Measurements from ENCODE around the gene SNX24. TPM values are rescaled to one million over a fixed set of nuclear protein-coding genes. Genes with fewer than 3 reads are reported as not detected.

Gene SNX24
- total RNA-seq, 3 donors from 2014 or later, result 0.74 to 2.2 (median 1.1) TPM

DNA sequence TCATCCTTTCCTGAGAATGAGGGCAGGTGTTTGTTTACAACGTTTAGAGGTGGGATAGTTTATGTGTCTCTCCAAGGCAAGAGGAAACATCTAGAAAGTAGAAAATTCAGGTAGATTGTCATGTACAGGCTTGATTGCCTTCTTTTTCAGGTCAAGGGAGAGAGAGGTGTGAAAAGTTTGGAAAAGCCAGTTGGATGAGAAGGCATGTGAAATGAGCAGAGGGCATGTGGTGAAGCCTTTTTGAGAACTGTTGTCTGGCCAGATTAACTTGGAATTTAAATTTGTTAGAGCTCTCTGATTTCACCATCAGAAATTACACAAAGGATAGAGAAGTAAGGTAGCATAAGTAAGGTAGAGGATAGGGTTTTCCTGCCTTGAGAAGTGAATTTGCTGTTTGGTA, 74.6 kb downstream of the SNX24 start:
- ATAC-seq (no peak), DNase-seq (no peak)
- Mint-ChIP-seq H3K4me1 (ENCODE audit: low read depth) (no peaks in the 10 kb centered on the region), H3K27me3 (ENCODE audit: low read depth) (no peaks in the 10 kb centered on the region), H3K4me3 (no peak overlapping the region), H3K36me3 (ENCODE audit: insufficient read depth) (no peaks in the 10 kb centered on the region), H3K9me3 (no peaks in the 10 kb centered on the region)

DNA sequence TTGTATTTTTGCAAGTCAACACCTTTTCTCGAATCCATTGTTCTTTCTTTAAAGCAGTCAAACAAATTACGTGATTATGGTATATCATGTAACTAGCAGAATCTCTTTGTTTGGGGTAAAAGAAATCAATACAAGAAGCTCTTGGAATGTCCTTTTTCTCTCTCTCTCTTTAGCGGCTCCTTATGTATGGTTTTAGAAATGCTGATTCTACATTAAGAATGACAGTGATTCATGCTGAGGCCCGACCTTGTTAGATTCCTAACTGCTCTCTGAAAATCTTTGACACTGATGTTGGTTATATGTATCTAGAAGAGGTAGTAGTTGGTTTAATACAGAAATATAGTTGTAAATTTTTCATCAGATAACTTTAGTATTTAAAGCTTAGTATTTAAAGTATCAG, 76.4 kb downstream of the SNX24 start:
- Mint-ChIP-seq H3K9me3 (no peaks in the 10 kb centered on the region), H3K27me3 (ENCODE audit: low read depth) (no peaks in the 10 kb centered on the region), H3K4me1 (ENCODE audit: low read depth) (no peaks in the 10 kb centered on the region), H3K36me3 (ENCODE audit: insufficient read depth) (no peaks in the 10 kb centered on the region), H3K4me3 (no peak overlapping the region)
- DNase-seq, result no peak
- ATAC-seq, result no peak

DNA sequence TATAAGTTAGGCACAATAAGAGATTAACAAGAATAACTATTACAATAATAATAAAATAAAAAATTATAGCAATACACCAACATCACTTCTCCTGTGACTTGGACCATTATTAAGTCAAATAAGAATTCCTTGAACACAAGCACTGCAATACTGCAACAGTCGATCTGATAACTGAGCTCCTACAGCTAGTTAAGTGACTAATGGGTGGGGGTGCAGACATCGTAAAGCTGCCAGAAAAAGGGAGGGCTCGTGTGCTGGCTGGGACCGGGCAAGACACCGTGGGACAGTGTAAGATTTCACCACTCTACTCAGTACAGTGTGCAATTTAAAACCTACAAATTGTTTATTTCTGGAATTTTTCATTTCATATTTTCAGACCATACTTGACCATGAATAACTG, 78.8 kb downstream of the SNX24 start:
- Mint-ChIP-seq H3K4me3 (no peak overlapping the region), H3K36me3 (ENCODE audit: insufficient read depth) (no peaks in the 10 kb centered on the region), H3K4me1 (ENCODE audit: low read depth) (no peaks in the 10 kb centered on the region), H3K27me3 (ENCODE audit: low read depth) (no peaks in the 10 kb centered on the region), H3K9me3 (no peaks in the 10 kb centered on the region)
- ATAC-seq, result no peak
- no peak for DNase-seq

DNA sequence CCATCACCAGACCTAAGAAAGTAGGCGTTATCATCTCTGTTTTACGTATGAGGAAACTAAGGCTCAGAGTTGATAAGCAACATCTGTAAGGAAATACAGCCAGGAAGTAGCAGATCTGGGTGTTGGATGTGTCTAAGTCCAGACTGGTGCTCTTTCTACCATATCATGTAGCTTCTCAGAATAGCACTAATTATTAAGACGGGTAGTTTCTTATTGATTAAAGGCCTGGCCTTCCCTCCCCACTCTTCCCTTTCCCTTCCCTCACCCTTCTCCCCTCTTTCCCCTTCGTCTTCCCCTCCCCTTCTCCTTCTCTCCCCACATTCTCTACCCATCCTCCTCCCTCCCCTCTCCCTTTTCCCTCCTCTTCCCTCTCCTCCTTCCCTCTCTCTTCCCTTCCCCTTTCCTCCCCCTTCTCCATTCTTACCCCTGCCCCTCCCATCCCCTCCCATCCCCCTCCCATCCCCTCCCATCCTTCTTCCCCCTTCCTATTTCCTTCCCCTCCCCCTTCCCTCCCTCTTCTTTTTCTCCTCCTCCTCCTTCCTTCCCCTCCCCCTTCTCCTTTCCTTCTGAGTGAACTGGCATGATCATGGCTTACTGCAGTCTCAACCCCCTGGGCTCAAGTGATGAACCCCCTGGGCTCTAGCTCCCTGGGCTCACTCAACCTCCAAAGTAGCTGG, 79.4 kb downstream of the SNX24 start:
- no peaks in the 10 kb centered on the region for H3K36me3 Mint-ChIP-seq (ENCODE audit: insufficient read depth)
- no peak overlapping the region for H3K4me3 Mint-ChIP-seq
- DNase-seq, result no peak
- H3K4me1 Mint-ChIP-seq (ENCODE audit: low read depth), result no peaks in the 10 kb centered on the region
- ATAC-seq, result no peak
- H3K27me3 Mint-ChIP-seq (ENCODE audit: low read depth), result no peaks in the 10 kb centered on the region
- H3K9me3 Mint-ChIP-seq, result no peaks in the 10 kb centered on the region

DNA sequence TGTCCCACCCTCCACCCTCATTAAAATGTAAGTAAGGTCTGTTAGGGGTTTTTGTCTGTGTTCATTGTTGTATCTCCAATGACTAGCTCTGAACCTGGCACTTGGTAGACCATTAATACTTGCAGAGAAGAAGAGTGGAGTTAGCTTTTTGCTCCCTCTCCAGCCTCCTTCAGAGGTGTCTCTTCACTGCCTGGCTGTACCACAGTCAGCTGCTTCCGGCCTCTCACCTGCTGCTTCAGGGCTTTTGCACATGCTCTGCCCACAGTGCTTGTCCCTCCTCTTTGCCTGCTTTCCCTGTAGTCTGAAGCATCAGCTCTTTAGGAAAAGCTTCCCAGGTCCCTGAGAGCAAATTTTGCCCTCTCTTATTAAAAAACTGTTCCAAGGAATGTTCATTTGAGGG, 83.6 kb downstream of the SNX24 start:
- Mint-ChIP-seq H3K9me3 (no peaks in the 10 kb centered on the region), H3K27me3 (ENCODE audit: low read depth) (no peaks in the 10 kb centered on the region), H3K4me3 (no peak overlapping the region), H3K4me1 (ENCODE audit: low read depth) (no peaks in the 10 kb centered on the region), H3K36me3 (ENCODE audit: insufficient read depth) (no peaks in the 10 kb centered on the region)
- ATAC-seq (no peak), DNase-seq (no peak)

DNA sequence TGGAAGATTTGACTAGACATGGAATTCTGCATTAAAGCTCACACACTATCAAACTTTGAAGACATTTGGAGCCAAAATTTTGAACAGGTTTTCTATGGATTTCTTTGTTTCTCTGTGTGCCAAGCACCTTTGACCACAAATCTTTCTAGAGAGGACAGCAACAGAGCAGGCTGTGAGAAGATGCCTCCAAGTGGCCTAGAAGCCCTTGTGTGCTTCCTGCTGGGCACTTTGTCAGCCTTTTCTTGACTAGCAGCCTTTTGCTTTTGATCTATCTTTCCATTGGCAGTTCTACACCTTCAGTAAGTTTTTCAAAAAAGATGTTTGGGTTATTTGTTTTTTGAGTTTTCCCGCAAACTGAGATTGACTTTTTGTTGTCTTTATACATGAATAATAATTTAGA, 84.6 kb downstream of the SNX24 start:
- H3K4me3 Mint-ChIP-seq, result no peak overlapping the region
- ATAC-seq, result no peak
- H3K36me3 Mint-ChIP-seq (ENCODE audit: insufficient read depth), result no peaks in the 10 kb centered on the region
- DNase-seq, result no peak
- H3K4me1 Mint-ChIP-seq (ENCODE audit: low read depth), result no peaks in the 10 kb centered on the region
- no peaks in the 10 kb centered on the region for H3K9me3 Mint-ChIP-seq
- H3K27me3 Mint-ChIP-seq (ENCODE audit: low read depth), result no peaks in the 10 kb centered on the region

DNA sequence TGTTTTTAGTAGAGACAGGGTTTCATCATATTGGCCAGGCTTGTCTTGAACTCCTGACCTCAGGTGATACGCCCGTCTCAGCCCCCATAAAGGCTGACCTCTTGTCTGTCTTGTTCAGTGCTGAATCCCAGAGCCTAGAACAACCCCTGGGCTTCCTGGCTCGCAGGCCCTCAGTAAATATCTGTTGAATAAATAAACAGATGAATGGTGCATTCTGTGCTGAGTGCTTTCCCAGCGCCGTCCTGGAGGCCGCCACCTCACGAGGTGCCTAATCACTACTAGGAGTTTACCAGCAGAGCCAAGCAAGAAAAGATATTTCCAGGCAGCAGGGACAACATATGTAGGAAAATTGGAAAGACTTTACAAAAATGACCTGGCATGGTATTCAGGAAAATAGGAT, 88.5 kb downstream of the SNX24 start:
- H3K4me1 Mint-ChIP-seq (ENCODE audit: low read depth), result no peaks in the 10 kb centered on the region
- no peaks in the 10 kb centered on the region for H3K9me3 Mint-ChIP-seq
- no peaks in the 10 kb centered on the region for H3K36me3 Mint-ChIP-seq (ENCODE audit: insufficient read depth)
- no peak for DNase-seq
- no peak for ATAC-seq
- H3K4me3 Mint-ChIP-seq, result no peak overlapping the region
- H3K27me3 Mint-ChIP-seq (ENCODE audit: low read depth), result no peaks in the 10 kb centered on the region

DNA sequence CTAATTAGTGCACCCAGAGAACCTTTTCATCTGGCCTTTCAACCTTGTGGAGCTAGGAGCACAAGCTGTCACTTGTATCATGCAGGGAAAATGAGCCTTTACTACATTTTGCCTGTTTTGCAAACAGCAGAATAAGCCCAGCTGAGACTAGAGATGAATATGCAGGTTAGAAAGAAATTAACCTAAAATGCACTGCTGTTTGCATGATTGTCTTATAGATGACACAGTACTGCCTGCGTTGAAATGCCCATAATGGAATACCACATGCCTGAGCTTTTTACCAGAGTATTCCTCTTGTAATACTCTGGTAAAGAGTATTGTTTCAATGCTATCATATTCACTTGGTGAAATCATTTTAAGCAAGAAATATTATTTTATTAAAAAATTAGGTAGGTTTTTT, 90.7 kb downstream of the SNX24 start:
- Mint-ChIP-seq H3K4me1 (ENCODE audit: low read depth) (no peaks in the 10 kb centered on the region), H3K9me3 (no peaks in the 10 kb centered on the region), H3K4me3 (no peak overlapping the region), H3K27me3 (ENCODE audit: low read depth) (no peaks in the 10 kb centered on the region), H3K36me3 (ENCODE audit: insufficient read depth) (peaks cover 7% of the 10 kb centered on the region)
- DNase-seq (no peak), ATAC-seq (no peak)

DNA sequence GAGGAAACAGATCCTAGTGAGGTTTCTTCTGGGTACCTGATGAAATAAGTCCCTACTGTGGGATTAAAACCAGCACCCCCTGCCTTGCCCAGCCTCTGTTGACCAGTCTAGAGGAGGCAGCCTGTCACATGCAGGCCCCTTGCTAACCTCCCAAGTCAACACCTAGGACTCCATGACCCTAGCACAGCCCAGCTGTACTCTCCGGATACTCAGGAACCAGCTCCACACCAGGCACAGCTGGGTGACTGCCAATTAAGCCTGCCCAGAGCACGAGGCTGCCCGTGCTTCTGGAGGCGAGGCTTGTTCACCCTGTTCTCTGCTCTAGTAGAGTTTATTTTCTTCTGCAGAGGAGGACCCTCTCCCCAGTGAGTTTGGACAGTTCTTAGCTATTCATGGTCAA, 92.5 kb downstream of the SNX24 start:
- no peaks in the 10 kb centered on the region for H3K9me3 Mint-ChIP-seq
- no peak for ATAC-seq
- DNase-seq, result no peak
- peaks cover 8% of the 10 kb centered on the region for H3K36me3 Mint-ChIP-seq (ENCODE audit: insufficient read depth)
- H3K27me3 Mint-ChIP-seq (ENCODE audit: low read depth), result no peaks in the 10 kb centered on the region
- no peak overlapping the region for H3K4me3 Mint-ChIP-seq
- no peaks in the 10 kb centered on the region for H3K4me1 Mint-ChIP-seq (ENCODE audit: low read depth)

DNA sequence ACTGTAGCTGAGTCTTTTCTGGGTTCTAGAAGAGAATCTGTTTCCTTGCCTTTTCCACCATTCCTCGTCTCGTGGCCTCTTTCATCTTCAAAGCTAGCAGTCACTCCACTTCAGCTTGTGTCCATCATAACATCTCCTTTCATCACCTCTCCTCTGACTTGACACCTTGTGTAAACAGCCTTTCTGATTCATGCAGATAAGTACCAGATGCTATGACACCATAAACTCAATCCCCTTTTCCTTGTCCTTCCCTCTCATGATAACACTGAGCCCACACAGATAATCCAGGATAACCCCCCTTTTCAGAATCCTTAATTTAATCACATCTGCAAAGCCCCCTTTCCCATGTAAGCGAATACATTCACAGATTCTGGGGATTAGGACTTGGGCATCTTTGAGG, 95.5 kb downstream of the SNX24 start:
- H3K4me3 Mint-ChIP-seq, result no peak overlapping the region
- H3K9me3 Mint-ChIP-seq, result no peaks in the 10 kb centered on the region
- H3K27me3 Mint-ChIP-seq (ENCODE audit: low read depth), result no peaks in the 10 kb centered on the region
- H3K4me1 Mint-ChIP-seq (ENCODE audit: low read depth), result peaks cover 3% of the 10 kb centered on the region
- ATAC-seq, result no peak
- no peak for DNase-seq
- peaks cover 8% of the 10 kb centered on the region for H3K36me3 Mint-ChIP-seq (ENCODE audit: insufficient read depth)

DNA sequence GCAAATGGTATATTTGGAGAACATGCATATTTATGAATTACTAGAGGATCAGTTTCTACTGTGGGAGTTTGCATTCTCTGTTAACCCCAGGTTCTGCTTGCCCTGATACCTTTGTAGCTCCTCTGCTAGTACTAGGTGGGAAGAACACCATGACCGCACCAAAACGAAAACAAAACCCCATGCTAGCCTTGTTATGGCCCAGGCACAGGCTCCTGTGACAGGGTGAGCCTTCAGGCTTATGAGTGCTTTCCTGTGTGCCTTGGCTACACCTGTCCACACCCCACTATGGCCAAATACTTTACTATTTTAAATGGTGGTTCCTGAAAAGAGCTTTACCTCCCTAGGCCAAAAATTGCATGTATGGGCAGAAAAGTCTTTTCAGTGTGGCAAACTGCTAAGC, 96.3 kb downstream of the SNX24 start:
- DNase-seq (no peak), ATAC-seq (no peak)
- peaks cover 8% of the 10 kb centered on the region for H3K36me3 Mint-ChIP-seq (ENCODE audit: insufficient read depth)
- no peaks in the 10 kb centered on the region for H3K27me3 Mint-ChIP-seq (ENCODE audit: low read depth)
- H3K9me3 Mint-ChIP-seq, result no peaks in the 10 kb centered on the region
- H3K4me3 Mint-ChIP-seq, result no peak overlapping the region
- H3K4me1 Mint-ChIP-seq (ENCODE audit: low read depth), result peaks cover 3% of the 10 kb centered on the region

DNA sequence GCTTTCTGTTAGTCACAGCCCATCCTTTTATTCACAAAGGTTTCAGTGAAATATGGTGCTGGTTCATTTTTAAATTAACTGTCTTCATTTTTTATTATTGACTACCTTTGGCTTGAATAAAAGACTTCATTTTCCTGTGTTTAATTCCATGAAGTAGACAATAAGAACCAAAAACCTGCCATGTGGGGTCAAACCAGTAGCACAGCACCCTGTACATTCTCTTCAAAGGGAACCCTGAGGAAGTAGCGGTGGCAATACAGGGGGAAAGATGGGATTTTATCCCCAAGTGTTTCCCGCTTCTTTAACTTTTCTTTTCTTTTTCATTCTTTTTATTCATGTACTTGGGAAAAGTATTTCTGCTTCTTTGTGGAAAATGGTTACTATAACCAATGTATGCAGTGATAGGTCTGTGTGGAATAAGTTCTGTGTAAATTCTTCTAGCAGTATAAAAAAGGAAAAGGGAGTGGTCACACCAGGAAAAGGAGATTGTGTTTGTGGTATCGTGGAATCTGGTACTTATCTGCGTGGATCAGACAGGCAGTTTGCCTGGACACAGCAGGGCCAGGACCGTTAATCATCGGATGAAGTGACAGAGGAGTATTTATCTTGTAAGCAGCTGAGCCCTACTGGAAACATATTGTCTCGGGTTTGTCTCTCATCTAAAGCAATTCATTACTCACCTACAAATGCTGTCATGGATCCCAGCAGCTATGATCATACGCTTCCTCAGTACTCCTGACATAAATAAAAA, 96.9 kb downstream of the SNX24 start:
- no peaks in the 10 kb centered on the region for H3K9me3 Mint-ChIP-seq
- no peaks in the 10 kb centered on the region for H3K27me3 Mint-ChIP-seq (ENCODE audit: low read depth)
- DNase-seq (no peak), ATAC-seq (no peak)
- no peak overlapping the region for H3K4me3 Mint-ChIP-seq
- H3K36me3 Mint-ChIP-seq (ENCODE audit: insufficient read depth), result peaks cover 8% of the 10 kb centered on the region
- H3K4me1 Mint-ChIP-seq (ENCODE audit: low read depth), result peaks cover 3% of the 10 kb centered on the region

DNA sequence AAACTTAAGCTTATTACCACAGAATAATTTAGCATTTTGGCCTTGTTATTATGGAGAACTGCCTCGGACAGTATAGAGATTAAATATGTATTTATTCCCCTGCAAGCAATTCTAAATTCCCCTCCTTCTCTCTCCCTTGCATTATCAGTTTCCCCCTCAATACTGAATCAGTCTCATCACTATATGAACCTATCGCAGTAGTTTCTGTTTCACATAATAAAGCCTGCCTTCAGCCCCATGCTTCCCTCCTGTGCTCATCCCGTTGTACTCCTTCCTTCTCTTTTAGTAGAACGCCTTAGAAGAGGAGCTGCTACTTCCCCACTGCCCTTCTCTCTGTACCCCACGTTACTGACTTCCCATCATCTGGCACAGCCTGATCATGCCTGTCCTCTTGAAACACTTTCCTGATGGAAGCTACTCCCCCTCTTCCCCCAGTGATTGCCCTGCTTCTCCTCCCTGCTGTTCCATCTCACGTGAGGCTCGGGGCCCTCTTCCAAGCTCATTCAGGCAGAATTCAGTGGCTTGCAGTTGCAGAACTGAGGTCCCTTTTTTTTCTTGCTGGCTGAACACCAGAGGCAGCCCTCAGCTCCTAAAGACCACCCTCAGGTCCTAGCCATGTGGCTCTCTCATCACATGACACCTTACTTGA, 97.8 kb downstream of the SNX24 start:
- no peaks in the 10 kb centered on the region for H3K27me3 Mint-ChIP-seq (ENCODE audit: low read depth)
- no peak for DNase-seq
- ATAC-seq, result no peak
- H3K36me3 Mint-ChIP-seq (ENCODE audit: insufficient read depth), result peaks cover 12% of the 10 kb centered on the region
- H3K4me1 Mint-ChIP-seq (ENCODE audit: low read depth), result peaks cover 3% of the 10 kb centered on the region
- no peak overlapping the region for H3K4me3 Mint-ChIP-seq
- H3K9me3 Mint-ChIP-seq, result no peaks in the 10 kb centered on the region

DNA sequence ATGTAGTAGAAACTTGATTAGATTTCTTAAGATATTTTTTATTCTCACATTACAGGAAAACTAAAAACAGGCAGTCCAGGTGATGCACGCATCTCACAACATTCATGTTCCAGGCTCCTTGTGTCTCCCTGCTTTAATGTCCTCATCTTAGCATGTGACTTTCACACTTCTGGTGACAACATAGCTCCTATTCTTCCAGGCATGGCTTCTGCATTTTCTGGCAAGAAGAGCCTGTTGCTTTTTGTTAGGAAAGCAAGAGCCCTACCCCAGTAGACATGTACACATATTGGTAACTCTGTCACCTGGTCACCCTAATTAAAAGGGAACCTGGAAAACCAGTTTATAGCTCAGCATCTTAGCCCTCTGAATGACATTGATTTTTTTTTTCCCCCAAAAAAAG, 98.6 kb downstream of the SNX24 start:
- ATAC-seq (no peak), DNase-seq (no peak)
- H3K4me1 Mint-ChIP-seq (ENCODE audit: low read depth), result peaks cover 3% of the 10 kb centered on the region
- peaks cover 13% of the 10 kb centered on the region for H3K36me3 Mint-ChIP-seq (ENCODE audit: insufficient read depth)
- H3K9me3 Mint-ChIP-seq, result no peaks in the 10 kb centered on the region
- no peaks in the 10 kb centered on the region for H3K27me3 Mint-ChIP-seq (ENCODE audit: low read depth)
- H3K4me3 Mint-ChIP-seq, result no peak overlapping the region

DNA sequence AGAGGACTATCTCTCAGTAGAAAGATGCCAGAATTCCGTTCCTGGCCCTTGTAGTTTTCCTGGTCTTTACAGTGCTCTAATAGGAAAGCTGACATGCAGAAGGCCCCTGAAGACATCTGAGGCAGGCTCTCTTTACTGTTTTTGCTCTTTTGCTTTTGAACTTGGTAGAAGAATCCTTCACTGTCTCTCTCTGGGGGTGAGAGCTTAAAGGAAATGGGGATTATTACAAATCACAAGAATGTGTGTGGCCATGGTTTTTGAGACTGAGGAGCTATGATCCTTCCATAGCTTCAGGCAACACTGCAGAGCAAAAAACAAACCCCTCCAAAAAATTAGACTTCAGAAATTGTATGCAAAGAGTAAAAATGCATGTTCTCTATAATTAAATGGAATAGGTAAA, 102.0 kb downstream of the SNX24 start:
- no peak for ATAC-seq

More for the DNA sequence above, 102.0 kb downstream of the SNX24 start:
- Mint-ChIP-seq H3K9me3 (no peaks in the 10 kb centered on the region), H3K4me3 (no peak overlapping the region), H3K36me3 (ENCODE audit: insufficient read depth) (peaks cover 5% of the 10 kb centered on the region), H3K27me3 (ENCODE audit: low read depth) (no peaks in the 10 kb centered on the region), H3K4me1 (ENCODE audit: low read depth) (peaks cover 3% of the 10 kb centered on the region)
- DNase-seq, result no peak

Data from activated T-cell treated with anti-CD3 and anti-CD28 coated beads, Interleukin-2, amount 50 U/mL, for 4 hours (primary cell).